ENCODE data around the gene TEN1. TPM values are rescaled to one million over a fixed set of nuclear protein-coding genes. Genes with fewer than 3 reads are reported as not detected.

TEN1 gene
- total and polyA plus RNA-seq, 9 of the 15 experiments (the other 6 are each of a cell fraction or from before 2014, with no cell fraction given) = 1.3 to 25.7 (median 10.1) TPM

- TF ChIP-seq ZNF253 (CRISPR knock-in tag; conservative IDR thresholded peaks at IDR 0.05) (no peak), GABPA (tag; conservative IDR thresholded peaks at IDR 0.05; ENCODE audit: low read depth) (peak; percentile 54), HDGF (IDR thresholded peaks at IDR 0.05) (no peak), ZNF785 (CRISPR knock-in tag; IDR thresholded peaks at IDR 0.05) (no peak), STAT6 (CRISPR knock-in tag; IDR thresholded peaks at IDR 0.05) (0 out of 2 replicates have a peak, but pooled peaks have one; percentile 94), AFF1 (IDR thresholded peaks at IDR 0.05; ENCODE audit: low read depth in 1 of 2, partially characterized antibody in 2 of 2) (peak in 1 of 2 experiments; percentile 94), SIN3A (IDR thresholded peaks at IDR 0.05; ENCODE audit: borderline replicate concordance in 2 of 2, control insufficient read depth in 1 of 2, low read depth in 2 of 2, low read length in 2 of 2) (peak; percentile 87 to 89), NRF1 (conservative IDR thresholded peaks at IDR 0.05 in 1 of 2, IDR thresholded peaks at IDR 0.05 in 1 of 2) (peak; percentile 64 to 68), CXXC5 (CRISPR knock-in tag; IDR thresholded peaks at IDR 0.05) (peak; percentile 85), CHD4 (IDR thresholded peaks at IDR 0.05; ENCODE audit: insufficient read depth, insufficient replicate concordance, low read depth, low read length, poor library complexity, severe bottlenecking) (no peak), ZNF609 (CRISPR knock-in tag; IDR thresholded peaks at IDR 0.05; ENCODE audit: borderline replicate concordance) (no peak), MEIS2 (IDR thresholded peaks at IDR 0.05; ENCODE audit: partially characterized antibody) (no peak), NR2C2 (CRISPR knock-in tag; IDR thresholded peaks at IDR 0.05) (no peak; the same call in 1 of the 2 replicates), NR2C2 (tag; IDR thresholded peaks at IDR 0.05) (peak; percentile 79), HMG20B (CRISPR knock-in tag; IDR thresholded peaks at IDR 0.05) (no peak)
These were observed 38.2 kb upstream of the TEN1 start, which contains the start of gene FBF1 (continued) for GRCh38 chr17:75940727-75941441.
